Duodenal mucosa (tissue), 2 donors: ENCODE measurements around the gene ERAL1.
"Not testable (repeated sequence)": the region's sequence is repeated elsewhere in the genome, so short reads cannot be mapped to it uniquely, and the experiment has no call there.

ENCODE experiments used
- H3K27ac ChIP-seq: one replicate; pipeline ENCODE4 v1.7.0; 2013; ENCODE audit warnings: low read depth, low read length
- H3K27me3 ChIP-seq, 2 donors: one replicate each; pipeline ENCODE4 v1.7.0; 2013; ENCODE audit warnings: low read length in 2 of 2, control low read depth in 1 of 2; ENCODE audit not compliant: insufficient read depth in 2 of 2, control insufficient read depth in 1 of 2
- H3K36me3 ChIP-seq, 2 donors: one replicate each; pipeline ENCODE4 v1.7.0; 2013; ENCODE audit warnings: low read length in 2 of 2, control low read depth in 1 of 2; ENCODE audit not compliant: insufficient read depth in 2 of 2, control insufficient read depth in 1 of 2
- H3K4me1 ChIP-seq, 2 donors: one replicate each; pipeline ENCODE4 v1.7.0; 2013; ENCODE audit warnings: low read length in 2 of 2, control low read depth in 1 of 2; ENCODE audit not compliant: insufficient read depth in 2 of 2, control insufficient read depth in 1 of 2
- H3K4me3 ChIP-seq, 2 donors: one replicate each; pipeline ENCODE4 v1.7.0; 2013; ENCODE audit warnings: low read length in 2 of 2, low read depth in 1 of 2
- H3K9ac ChIP-seq, 2 donors: one replicate each; pipeline ENCODE4 v1.7.0; 2013; ENCODE audit warnings: low read length in 2 of 2, low read depth in 1 of 2
- H3K9me3 ChIP-seq, 2 donors: one replicate each; pipeline ENCODE4 v1.7.0; 2013; ENCODE audit warnings: low read length in 2 of 2, control low read depth in 1 of 2; ENCODE audit not compliant: control insufficient read depth in 1 of 2

ERAL1 gene

GRCh38 chr17:28877150-28877711 is 22.4 kb downstream of the ERAL1 start:
- H3K4me1 ChIP-seq, H3K9ac ChIP-seq, H3K4me3 ChIP-seq, H3K9me3 ChIP-seq, H3K27ac ChIP-seq, H3K27me3 ChIP-seq: not testable (repeated sequence)
- H3K36me3 ChIP-seq: peaks cover 19 to 35% of the 10 kb centered on the region in 2 donors

GRCh38 chr17:28878158-28878910 is 23.5 kb downstream of the ERAL1 start:
- Histone ChIP-seq H3K4me1 (peaks cover 0 to 8% of the 10 kb centered on the region in 2 donors), H3K27ac (no peak overlapping the region), H3K9me3 (no peaks in the 10 kb centered on the region), H3K27me3 (no peaks in the 10 kb centered on the region), H3K9ac (no peak overlapping the region), H3K4me3 (no peak overlapping the region), H3K36me3 (peaks cover 23 to 46% of the 10 kb centered on the region in 2 donors)

GRCh38 chr17:28878981-28879380 is 24.2 kb downstream of the ERAL1 start:
- Histone ChIP-seq H3K4me1 (peaks cover 0 to 8% of the 10 kb centered on the region in 2 donors), H3K4me3 (no peak overlapping the region), H3K36me3 (peaks cover 23 to 52% of the 10 kb centered on the region in 2 donors), H3K27me3 (no peaks in the 10 kb centered on the region), H3K9ac (no peak overlapping the region), H3K9me3 (no peaks in the 10 kb centered on the region), H3K27ac (no peak overlapping the region)

GRCh38 chr17:28879886-28880571 is 25.2 kb downstream of the ERAL1 start:
- no peaks in the 10 kb centered on the region for H3K9me3 ChIP-seq
- H3K27me3 ChIP-seq: no peaks in the 10 kb centered on the region
- no peak overlapping the region for H3K9ac ChIP-seq
- H3K27ac ChIP-seq: no peak overlapping the region
- peaks cover 0 to 8% of the 10 kb centered on the region in 2 donors for H3K4me1 ChIP-seq
- no peak overlapping the region for H3K4me3 ChIP-seq
- peaks cover 23 to 62% of the 10 kb centered on the region in 2 donors for H3K36me3 ChIP-seq

GRCh38 chr17:28880572-28880945 is 25.7 kb downstream of the ERAL1 start:
- Histone ChIP-seq H3K9me3 (no peaks in the 10 kb centered on the region), H3K9ac (no peak overlapping the region), H3K4me1 (peaks cover 0 to 6% of the 10 kb centered on the region in 2 donors), H3K4me3 (no peak overlapping the region), H3K36me3 (peaks cover 23 to 67% of the 10 kb centered on the region in 2 donors), H3K27ac (no peak overlapping the region), H3K27me3 (no peaks in the 10 kb centered on the region)

- Histone ChIP-seq H3K4me1 (no peaks in the 10 kb centered on the region), H3K27me3 (no peaks in the 10 kb centered on the region), H3K9ac (no peak overlapping the region), H3K27ac (no peak overlapping the region), H3K4me3 (no peak overlapping the region), H3K36me3 (peaks cover 23 to 69% of the 10 kb centered on the region in 2 donors), H3K9me3 (no peaks in the 10 kb centered on the region)
These were observed 26.8 kb downstream of the ERAL1 start for GRCh38 chr17:28881533-28882056.

GRCh38 chr17:28882154-28882895 is 27.5 kb downstream of the ERAL1 start:
- Histone ChIP-seq H3K9ac (no peak overlapping the region), H3K9me3 (no peaks in the 10 kb centered on the region), H3K4me3 (no peak overlapping the region), H3K27me3 (no peaks in the 10 kb centered on the region), H3K36me3 (peaks cover 23 to 72% of the 10 kb centered on the region in 2 donors), H3K27ac (no peak overlapping the region), H3K4me1 (no peaks in the 10 kb centered on the region)

- no peaks in the 10 kb centered on the region for H3K27me3 ChIP-seq
- H3K4me3 ChIP-seq: no peak overlapping the region
- no peak overlapping the region for H3K9ac ChIP-seq
- H3K9me3 ChIP-seq: no peaks in the 10 kb centered on the region
- peaks cover 23 to 72% of the 10 kb centered on the region in 2 donors for H3K36me3 ChIP-seq
- H3K4me1 ChIP-seq: no peaks in the 10 kb centered on the region
- H3K27ac ChIP-seq: no peak overlapping the region
These were observed 29.3 kb downstream of the ERAL1 start for GRCh38 chr17:28883967-28884702.

- Histone ChIP-seq H3K9me3 (no peaks in the 10 kb centered on the region), H3K36me3 (peaks cover 23 to 60% of the 10 kb centered on the region in 2 donors), H3K27ac (no peak overlapping the region), H3K4me1 (peaks cover 0 to 3% of the 10 kb centered on the region in 2 donors), H3K4me3 (no peak overlapping the region), H3K27me3 (no peaks in the 10 kb centered on the region), H3K9ac (no peak overlapping the region)
These were observed 30.5 kb downstream of the ERAL1 start for GRCh38 chr17:28885363-28885762.
